Caco-2 (cell line): Measurements from ENCODE around the gene ZNF385A. TPM values are rescaled to one million over a fixed set of nuclear protein-coding genes. Genes with fewer than 3 reads are reported as not detected.

Source experiments
- BruUV-seq: library from RNA; stranded (reverse); fragments of 400-500 nt; replicated peaks from 2 replicates; lab custom pipeline; 2021; lab: Mats Ljungman, UMichigan
- CTCF ChIA-PET: fragments of 300-600 bp; sonication (Branson Sonifier 250); formaldehyde crosslinking; loops from one replicate; lab custom pipeline; 2022; ENCODE audit warnings: antibody characterized with exemption; lab: Charles Lee
- POLR2A ChIA-PET: fragments of 300-600 bp; sonication (Branson Sonifier 250); formaldehyde crosslinking; loops from one replicate; lab custom pipeline; 2022; ENCODE audit warnings: antibody characterized with exemption; lab: Charles Lee
- DNase-seq, 2 experiments: peaks; one replicate each; pipeline versions ENCODE4 v3.0.0 to v3.0.0-alpha.2; 2020 to 2022
- H3K27me3 ChIP-seq: replicated peaks from 2 replicates; pipeline ENCODE4 v1.6.0; 2011; ENCODE audit warnings: low read length; ENCODE audit not compliant: control insufficient read depth, insufficient read depth
- H3K36me3 ChIP-seq: 2 replicates; pipeline ENCODE4 v1.5.1; 2011; ENCODE audit warnings: low read length; ENCODE audit not compliant: control insufficient read depth, insufficient read depth
- H3K4me1 ChIP-seq: fragments of 250-450 bp; sonication (Bioruptor Pico); 2 replicates; pipeline ENCODE4 v1.5.1; 2020; ENCODE audit warnings: mild to moderate bottlenecking
- H3K4me3 ChIP-seq: 2 replicates; pipeline ENCODE4 v1.5.1; 2011; ENCODE audit warnings: low read depth, mild to moderate bottlenecking, control low read depth, low read length
- H3K9me3 ChIP-seq: fragments of 250-450 bp; sonication (Bioruptor Pico); 2 replicates; pipeline ENCODE4 v1.5.1; 2020; ENCODE audit warnings: mild to moderate bottlenecking, moderate library complexity
- H3K27ac Mint-ChIP-seq: one replicate; pipeline ENCODE4 v1.8.0; 2022; ENCODE audit warnings: mixed read lengths; ENCODE audit not compliant: unreplicated experiment
- H3K27me3 Mint-ChIP-seq: one replicate; pipeline ENCODE4 v1.8.0; 2022; ENCODE audit warnings: mixed read lengths; ENCODE audit not compliant: insufficient read depth, unreplicated experiment
- H3K36me3 Mint-ChIP-seq: one replicate; pipeline ENCODE4 v1.8.0; 2022; ENCODE audit warnings: mild to moderate bottlenecking, mixed read lengths; ENCODE audit not compliant: insufficient read depth, unreplicated experiment
- H3K4me1 Mint-ChIP-seq: one replicate; pipeline ENCODE4 v1.8.0; 2022; ENCODE audit warnings: low read depth, mixed read lengths; ENCODE audit not compliant: unreplicated experiment
- H3K4me3 Mint-ChIP-seq: one replicate; pipeline ENCODE4 v1.8.0; 2022; ENCODE audit warnings: mild to moderate bottlenecking, moderate library complexity, mixed read lengths; ENCODE audit not compliant: unreplicated experiment
- H3K9me3 Mint-ChIP-seq: one replicate; pipeline ENCODE4 v1.8.0; 2022; ENCODE audit warnings: mixed read lengths; ENCODE audit not compliant: unreplicated experiment
- CTCF ChIP-seq, 2 experiments: fragments of 200-600 bp in 1 of 2; IDR thresholded peaks; 1 replicate in 1 of 2; 2 replicates in 1 of 2; pipeline versions ENCODE4 v1.5.1 to v1.8.0; 2011 to 2022; ENCODE audit warnings: antibody characterized with exemption in 1 of 2, control low read depth in 1 of 2, inconsistent platforms in 1 of 2, low read depth in 1 of 2, low read length in 1 of 2, mild to moderate bottlenecking in 1 of 2, moderate library complexity in 1 of 2; ENCODE audit not compliant: insufficient read depth in 1 of 2, severe bottlenecking in 1 of 2, unreplicated experiment in 1 of 2
- intact Hi-C: fragments of 100-400 bp; cut with micrococcal nuclease; formaldehyde crosslinking; loops from one replicate; pipeline ENCODE4 v1.10.0; 2022; ENCODE audit not compliant: unreplicated experiment
- total RNA-seq: library from RNA; stranded (reverse); gene quantifications from 2 replicates; pipeline ENCODE4 v1.2.3, GENCODE V29; 2022

ZNF385A gene
- total RNA-seq, 1 experiment from 2014 or later = 8.4 TPM

- H3K4me1 ChIP-seq = peaks cover 7% of the 10 kb centered on the region; the same call in 1 of the 2 replicates
- ChIA-PET CTCF (interaction anchor here (0.6 to 1.0 kb wide), 2 partner anchors 33 to 53 kb away, joined by 3 to 4 read pairs; no protein-coding TSS in a partner anchor), POLR2A (no interaction called here)
- no peaks in the 10 kb centered on the region for H3K27me3 ChIP-seq
- TF ChIP-seq CTCF (IDR thresholded peaks at IDR 0.05; ENCODE audit: insufficient read depth in 1 of 2, low read depth in 1 of 2, low read length in 1 of 2, severe bottlenecking in 1 of 2, unreplicated experiment in 1 of 2) = no peak
- Mint-ChIP-seq H3K4me3 (no peak overlapping the region), H3K9me3 (no peaks in the 10 kb centered on the region), H3K36me3 (peaks cover 6% of the 10 kb centered on the region), H3K27me3 (no peaks in the 10 kb centered on the region), H3K27ac (no peak overlapping the region), H3K4me1 (peaks cover 10% of the 10 kb centered on the region)
- no peak overlapping the region for H3K4me3 ChIP-seq
- no TSS peak for BruUV-seq
- no peaks in the 10 kb centered on the region for H3K36me3 ChIP-seq
- DNase-seq = no peak
- H3K9me3 ChIP-seq = no peaks in the 10 kb centered on the region
- intact Hi-C loops = no loop called here
Measured at GRCh38 chr12:54431911-54432814, 47.6 kb upstream of the ZNF385A start.

- intact Hi-C loops = no loop called here
- no peak for TF ChIP-seq CTCF (IDR thresholded peaks at IDR 0.05; ENCODE audit: insufficient read depth in 1 of 2, low read depth in 1 of 2, low read length in 1 of 2, severe bottlenecking in 1 of 2, unreplicated experiment in 1 of 2)
- POLR2A ChIA-PET = interaction anchor here (0.7 kb wide), 1 partner anchor 22 kb away, joined by 4 read pairs; no protein-coding TSS in a partner anchor
- no peak for DNase-seq
- peaks cover 10% of the 10 kb centered on the region for H3K4me1 Mint-ChIP-seq
- H3K9me3 ChIP-seq = no peaks in the 10 kb centered on the region
- H3K36me3 Mint-ChIP-seq = peaks cover 6% of the 10 kb centered on the region
- no peaks in the 10 kb centered on the region for H3K27me3 ChIP-seq
- H3K27ac Mint-ChIP-seq = no peak overlapping the region
- no peak overlapping the region for H3K4me3 ChIP-seq
- no peak overlapping the region for H3K4me3 Mint-ChIP-seq
- no peaks in the 10 kb centered on the region for H3K36me3 ChIP-seq
- H3K27me3 Mint-ChIP-seq = no peaks in the 10 kb centered on the region
- no TSS peak for BruUV-seq
- H3K9me3 Mint-ChIP-seq = no peaks in the 10 kb centered on the region
- CTCF ChIA-PET = interaction anchor here (0.6 kb wide), 1 partner anchor 33 kb away, joined by 3 read pairs; no protein-coding TSS in a partner anchor
- peaks cover 7% of the 10 kb centered on the region; the same call in 1 of the 2 replicates for H3K4me1 ChIP-seq
Measured at GRCh38 chr12:54430471-54431069, 46.0 kb upstream of the ZNF385A start.

GRCh38 chr12:54429014-54429471 lies 44.5 kb upstream of the ZNF385A start:
- Mint-ChIP-seq H3K27me3 (peaks cover 3% of the 10 kb centered on the region), H3K4me3 (no peak overlapping the region), H3K36me3 (peaks cover 6% of the 10 kb centered on the region), H3K27ac (no peak overlapping the region), H3K9me3 (no peaks in the 10 kb centered on the region), H3K4me1 (peaks cover 10% of the 10 kb centered on the region)
- DNase-seq = no peak
- H3K9me3 ChIP-seq = no peaks in the 10 kb centered on the region
- CTCF ChIA-PET = interaction anchor here (0.7 to 1.3 kb wide), 2 partner anchors 25 to 30 kb away, joined by 3 read pairs; no protein-coding TSS in a partner anchor
- no peaks in the 10 kb centered on the region for H3K36me3 ChIP-seq
- intact Hi-C loops = no loop called here
- TF ChIP-seq CTCF (IDR thresholded peaks at IDR 0.05; ENCODE audit: insufficient read depth in 1 of 2, low read depth in 1 of 2, low read length in 1 of 2, severe bottlenecking in 1 of 2, unreplicated experiment in 1 of 2) = no peak
- H3K4me3 ChIP-seq = no peak overlapping the region
- H3K4me1 ChIP-seq = peaks cover 7% of the 10 kb centered on the region; the same call in 1 of the 2 replicates
- POLR2A ChIA-PET = no interaction called here
- BruUV-seq = no TSS peak
- H3K27me3 ChIP-seq = no peaks in the 10 kb centered on the region
